GM18861 (cell line): ENCODE results near the gene TARM1.
"Not testable (repeated sequence)": the region's sequence is repeated elsewhere in the genome, so short reads cannot be mapped to it uniquely, and the experiment has no call there.

Experiments
- ATAC-seq: cut with Tn5 transposase; IDR thresholded peaks from one replicate; pipeline ENCODE4 v1.9.1; 2021; ENCODE audit not compliant: unreplicated experiment

Gene TARM1

DNA sequence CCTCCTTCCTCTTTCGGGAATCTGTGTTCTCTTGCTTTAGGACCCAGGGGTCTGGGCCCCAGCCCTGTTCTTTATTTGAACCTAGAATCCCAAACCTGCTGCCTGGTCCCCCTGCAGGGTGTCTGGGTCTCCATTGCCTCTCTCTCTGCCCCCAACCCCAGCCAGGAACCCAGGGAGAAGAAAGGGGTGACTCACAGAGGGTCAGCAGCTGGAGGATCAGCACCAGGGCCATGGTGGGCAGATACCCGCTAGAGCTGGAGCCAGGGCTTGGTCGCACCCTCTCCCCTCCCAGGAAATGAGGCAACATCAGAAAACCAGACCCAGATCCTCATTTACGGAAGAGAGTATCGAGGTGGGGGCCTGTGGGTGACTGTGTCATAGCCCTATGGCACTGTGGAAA lies 19.4 kb upstream of the TARM1 start, which contains the start of gene OSCAR:
TSS of gene OSCAR (minus strand) at position 243 of the 400 bp plus-strand sequence. CDS start at position 232, 11 bp downstream.
- no peak for ATAC-seq

DNA sequence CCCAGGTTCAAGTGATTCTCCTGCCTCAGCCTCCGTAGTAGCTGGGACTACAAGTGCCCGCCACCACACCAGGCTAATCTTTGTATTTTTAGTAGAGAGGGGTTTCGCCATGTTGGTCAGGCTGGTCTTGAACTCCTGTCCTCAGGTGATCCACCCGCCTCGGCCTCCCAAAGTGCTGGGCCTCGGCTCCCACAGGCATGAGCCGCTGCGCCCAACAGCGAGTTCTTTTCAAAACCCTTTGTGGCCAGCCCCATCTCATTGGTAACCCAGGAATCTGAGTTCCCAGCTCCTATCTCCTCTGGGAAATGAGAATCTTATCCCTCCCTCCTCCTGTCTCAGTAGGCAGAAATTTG lies 18.7 kb upstream of the TARM1 start:
- not testable (repeated sequence) for ATAC-seq

DNA sequence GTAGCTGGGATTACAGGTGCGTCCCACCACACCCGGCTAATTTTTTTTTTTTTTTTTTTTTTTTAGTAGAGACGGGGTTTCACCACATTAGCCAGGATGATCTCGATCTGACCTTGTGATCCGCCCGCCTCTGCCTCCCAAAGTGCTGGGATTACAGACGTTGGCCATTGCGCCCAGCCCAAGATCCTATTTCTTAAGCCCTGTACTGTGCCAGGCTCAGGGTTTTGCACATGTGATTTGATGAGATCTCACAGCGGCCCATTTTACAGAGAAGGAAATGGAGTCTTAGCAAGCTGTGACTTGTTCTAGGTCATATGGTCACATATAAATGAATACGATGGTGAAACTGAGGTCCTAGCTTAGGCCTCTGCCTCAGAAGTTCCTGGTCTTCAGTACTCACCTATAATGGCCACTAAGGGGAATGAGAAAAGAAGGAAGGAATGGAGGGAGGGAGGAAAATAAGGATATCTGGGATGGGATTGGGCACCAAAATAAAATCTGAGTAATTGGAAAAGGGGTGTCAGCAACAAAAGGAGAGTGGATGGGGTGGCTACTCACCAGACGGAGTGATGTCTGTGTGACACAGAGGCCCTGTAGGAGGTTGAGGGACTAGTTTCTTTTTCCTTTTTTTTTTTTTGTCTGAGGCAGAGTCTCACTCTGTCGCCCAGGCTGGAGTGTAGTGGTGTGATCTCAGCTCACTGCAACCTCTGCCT lies 18.2 kb upstream of the TARM1 start:
- no peak for ATAC-seq

DNA sequence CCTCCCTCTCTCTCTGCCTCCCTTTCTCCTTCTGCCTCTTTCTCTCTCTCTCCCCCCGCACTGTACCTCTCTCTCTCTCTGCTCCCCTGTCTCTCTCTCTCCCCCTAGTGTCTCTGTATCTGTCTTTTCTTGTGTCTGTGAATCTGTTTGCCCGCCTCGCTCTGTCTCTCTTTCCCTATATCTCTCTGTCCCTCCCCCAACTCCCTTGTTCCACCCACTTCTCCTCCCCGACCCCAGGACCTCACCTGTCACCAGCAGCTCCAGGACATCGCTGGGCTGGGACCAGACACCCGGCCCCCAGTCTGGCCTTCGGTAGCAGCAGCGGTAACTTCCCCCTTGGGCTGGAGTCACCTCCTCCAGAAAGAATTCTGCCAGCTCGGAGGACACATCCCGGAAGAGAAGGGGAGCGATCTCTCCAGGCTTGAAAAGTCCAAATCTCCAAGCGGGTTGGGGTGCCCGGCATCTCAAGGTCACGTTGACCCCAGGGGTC lies 15.5 kb upstream of the TARM1 start:
- no peak for ATAC-seq

DNA sequence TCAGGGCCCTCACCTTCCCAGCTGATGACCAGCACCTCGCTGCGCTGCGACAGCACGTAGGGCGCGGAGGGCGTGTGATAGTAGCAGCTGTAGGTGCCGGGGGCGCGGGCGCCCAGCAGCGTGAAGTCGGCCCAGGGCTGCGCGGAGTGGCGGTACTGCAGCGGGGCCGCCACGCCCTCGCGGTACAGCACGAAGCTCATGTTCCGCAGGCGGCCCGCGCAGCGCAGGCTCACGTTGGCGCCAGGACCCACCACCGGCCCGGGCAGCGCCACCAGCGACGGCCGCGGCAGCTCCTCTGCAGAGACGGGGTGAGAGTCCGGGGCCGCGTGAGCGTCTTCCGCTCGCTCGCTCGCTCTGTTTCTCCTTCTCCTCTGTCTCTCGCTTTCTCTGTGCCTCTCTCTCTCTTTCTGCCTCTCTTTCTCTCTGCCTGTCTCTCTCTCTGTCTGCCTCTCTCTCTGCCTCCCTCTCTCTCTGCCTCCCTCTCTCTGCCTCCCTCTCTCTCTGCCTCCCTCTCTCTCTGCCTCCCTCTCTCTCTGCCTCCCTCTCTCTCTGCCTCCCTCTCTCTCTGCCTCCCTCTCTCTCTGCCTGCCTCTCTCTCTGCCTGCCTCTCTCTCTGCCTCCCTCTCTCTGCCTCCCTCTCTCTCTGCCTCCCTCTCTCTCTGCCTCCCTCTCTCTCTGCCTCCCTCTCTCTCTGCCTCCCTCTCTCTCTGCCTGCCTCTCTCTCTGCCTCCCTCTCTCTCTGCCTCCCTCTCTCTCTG lies 14.9 kb upstream of the TARM1 start:
- ATAC-seq, result not testable (repeated sequence)

DNA sequence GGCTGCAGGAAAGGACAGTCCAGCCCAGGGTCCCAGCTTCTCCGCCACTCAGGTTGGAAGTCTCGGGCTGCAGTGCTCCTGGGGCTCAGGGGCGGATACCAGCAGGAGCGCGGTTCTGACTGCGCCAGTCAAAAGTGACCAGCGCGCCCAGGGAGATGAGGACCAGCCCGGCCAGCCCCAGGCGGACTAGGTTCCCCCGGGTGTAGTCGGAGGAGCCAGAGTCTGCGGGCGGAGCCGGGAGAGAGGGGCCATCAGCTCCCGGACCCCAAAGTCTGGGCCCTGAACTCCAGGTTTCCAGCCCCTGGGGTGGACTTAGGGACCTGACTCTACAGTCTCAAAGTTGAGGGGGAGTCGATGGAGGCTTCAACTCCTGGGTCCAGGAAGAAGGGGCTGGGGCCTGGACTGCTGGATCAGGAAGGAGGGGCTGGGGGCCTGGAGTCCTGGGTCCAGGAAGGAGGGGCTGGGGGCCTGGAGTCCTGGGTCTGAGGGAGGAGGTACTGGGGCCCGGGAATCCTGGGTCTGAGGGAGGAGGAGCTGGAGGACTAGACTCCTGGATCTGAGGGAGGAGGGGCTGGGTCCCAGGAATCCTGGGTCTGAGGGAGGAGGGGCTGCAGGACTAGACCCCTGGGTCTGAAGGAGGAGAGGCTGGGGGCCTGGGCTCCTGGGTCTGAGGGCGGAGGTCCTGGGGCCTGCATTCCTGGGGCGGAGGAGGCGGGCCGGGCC lies 14.1 kb upstream of the TARM1 start:
- no peak for ATAC-seq

DNA sequence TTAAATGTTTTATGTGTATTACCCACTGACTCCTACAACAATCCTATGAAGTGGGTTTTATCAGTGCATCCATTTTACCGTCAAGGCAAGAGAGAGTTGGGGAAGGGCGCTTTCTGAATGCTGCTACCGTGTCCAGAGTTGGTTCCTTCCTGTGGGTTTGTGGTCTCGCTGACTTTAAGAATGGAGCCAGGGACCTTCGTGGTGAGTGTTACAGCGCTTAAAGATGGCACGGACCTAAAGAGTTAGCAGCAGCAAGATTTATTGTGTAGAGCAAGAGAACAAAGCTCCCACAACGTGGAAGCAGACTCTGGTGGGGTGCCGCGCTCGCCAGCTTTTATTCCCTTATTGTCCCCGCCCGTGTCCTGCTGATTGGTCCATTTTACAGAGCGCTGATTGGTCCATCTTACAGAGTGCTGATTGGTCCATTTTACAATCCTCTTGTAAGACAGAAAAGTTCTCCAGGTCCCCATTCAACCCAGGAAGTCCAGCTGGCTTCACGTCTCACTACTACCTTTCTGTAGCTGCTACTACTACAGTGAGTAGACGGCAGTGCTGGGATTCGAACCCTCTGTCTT lies 13.3 kb upstream of the TARM1 start:
- no peak for ATAC-seq

DNA sequence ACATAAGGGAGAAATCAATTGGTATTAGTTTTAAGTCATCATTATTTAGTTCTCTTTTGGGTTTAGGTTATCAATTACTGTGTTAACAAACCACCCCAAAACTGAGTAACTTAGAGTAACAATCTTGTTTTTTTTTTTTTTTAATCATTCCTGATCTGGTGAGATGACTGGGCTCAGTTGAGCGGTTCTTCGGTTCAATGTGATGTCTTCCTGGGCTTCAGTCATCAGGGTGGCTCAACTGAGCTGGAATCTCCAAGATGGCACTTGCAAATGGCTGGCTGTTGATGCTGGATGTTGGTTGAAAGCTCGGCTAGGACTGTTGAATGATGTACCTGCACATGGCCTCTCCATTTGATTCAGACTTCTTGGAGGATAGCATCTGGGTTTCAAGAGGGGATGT lies 3.2 kb upstream of the TARM1 start:
- no peak for ATAC-seq

DNA sequence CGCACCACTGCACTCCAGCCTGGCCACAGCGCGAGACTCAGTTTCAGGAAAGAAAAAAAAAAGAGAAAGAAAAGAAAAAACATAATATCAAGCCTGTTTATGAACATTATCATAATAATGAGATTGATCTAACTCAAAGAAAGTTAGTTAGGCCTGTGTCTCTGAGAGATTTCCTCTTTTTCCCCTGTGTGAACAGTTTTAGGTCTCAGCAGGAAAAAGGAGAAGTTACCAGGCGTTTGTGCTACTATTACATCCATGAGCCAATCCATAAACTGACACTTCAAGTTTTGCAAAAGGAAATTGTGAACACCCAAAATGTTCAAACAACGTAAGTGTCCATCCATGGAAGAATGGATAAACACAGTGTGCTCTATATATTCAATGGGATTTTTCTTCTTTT lies 3.8 kb downstream of the TARM1 start:
- no peak for ATAC-seq

DNA sequence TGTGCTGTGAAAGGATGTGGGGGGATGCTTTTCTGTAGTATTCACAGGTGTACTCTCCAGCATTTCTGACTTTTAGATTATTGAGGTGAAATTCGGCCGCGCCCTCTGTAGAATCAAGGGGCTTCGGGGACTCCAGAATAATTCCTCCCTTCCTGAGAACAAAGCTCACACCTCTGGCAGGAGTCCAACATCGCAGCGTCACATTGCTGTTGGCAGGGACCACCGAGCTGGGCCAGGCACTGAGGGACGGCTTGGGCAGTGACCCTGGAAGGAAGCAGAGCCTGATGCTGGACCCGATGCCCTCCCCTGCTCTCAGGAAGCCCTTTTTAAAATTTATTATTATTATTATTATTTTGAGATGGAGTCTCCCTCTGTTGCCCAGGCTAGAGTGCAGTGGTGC lies 6.3 kb downstream of the TARM1 start:
- ATAC-seq, result no peak

DNA sequence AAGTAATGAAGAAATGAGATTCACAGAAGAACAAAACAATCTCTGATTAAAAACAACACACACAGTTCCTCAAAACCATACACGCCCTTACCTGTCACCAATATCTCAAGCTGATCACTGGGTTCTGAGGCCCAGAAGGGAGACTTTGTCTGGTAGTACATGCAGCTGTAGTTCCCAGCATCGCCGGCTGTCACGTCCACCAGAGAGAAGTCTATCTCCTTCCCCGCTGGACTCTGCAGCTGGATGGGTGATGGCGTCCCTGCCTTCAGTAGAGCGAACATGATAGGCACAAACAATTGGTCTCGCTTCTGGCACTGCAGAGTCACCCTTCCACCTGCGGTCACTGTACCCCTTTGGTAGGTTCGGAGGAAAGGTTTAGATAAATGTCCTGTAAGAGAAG lies 7.3 kb downstream of the TARM1 start:
- ATAC-seq, result no peak

DNA sequence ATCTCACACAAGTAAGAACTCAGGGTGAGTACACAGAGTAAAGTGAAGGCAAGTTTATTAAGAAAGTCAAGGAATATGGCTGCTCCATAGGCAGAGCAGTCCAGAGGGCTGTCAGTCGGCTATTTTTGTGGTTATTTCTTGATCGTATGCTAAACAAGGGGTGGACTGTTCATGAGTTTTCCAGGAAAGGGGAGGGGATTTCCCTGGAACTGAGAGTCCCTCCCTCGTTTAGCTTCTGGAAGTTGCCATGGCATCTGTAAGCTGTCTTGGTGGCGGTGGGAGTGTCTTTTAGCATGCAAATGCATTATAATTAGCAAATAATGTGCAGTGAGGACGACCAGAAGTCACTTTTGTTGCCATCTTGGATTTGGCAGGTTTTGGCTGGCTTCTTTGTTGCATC lies 11.7 kb downstream of the TARM1 start:
- no peak for ATAC-seq

DNA sequence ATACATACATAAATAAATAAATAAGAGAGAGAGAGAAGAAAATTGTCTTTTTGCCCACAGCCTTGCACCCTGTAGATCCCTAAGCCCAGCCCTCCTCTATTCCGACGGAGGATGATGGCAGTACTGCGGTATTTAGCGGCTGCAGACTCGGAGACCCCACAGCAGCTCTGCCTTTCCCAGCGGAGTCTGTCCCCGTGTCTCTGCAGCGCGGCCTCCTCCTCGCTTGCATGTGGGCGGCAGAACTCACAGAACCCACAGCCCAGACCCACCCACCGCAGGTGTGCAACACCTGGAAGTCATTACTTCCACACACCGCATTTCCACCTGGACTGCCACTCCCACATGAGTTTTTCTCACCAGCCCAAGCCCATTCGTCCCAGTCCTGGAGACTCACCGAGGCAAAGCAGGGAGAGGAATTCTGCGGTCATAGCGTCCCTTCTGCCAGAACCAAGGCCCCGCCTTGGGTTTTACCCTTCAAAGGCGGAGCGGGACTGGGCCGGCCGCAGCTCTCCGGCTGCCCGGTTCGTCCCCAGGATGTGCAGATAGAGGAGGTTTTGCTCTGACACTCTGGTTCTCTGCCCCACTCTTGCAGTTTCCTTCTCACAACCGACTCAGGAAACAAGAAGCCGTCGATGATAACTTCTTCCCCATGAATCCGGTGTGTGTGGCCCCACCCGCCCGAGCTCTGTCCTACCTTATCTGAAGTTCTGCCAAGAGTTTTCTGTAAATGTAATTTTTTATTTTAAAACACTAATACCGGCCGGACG lies 17.6 kb downstream of the TARM1 start, which contains the start of gene VSTM1:
TSS of gene VSTM1 (minus strand) at position 548 of the 767 bp plus-strand sequence. CDS start at position 428, 120 bp downstream.
- no peak for ATAC-seq

DNA sequence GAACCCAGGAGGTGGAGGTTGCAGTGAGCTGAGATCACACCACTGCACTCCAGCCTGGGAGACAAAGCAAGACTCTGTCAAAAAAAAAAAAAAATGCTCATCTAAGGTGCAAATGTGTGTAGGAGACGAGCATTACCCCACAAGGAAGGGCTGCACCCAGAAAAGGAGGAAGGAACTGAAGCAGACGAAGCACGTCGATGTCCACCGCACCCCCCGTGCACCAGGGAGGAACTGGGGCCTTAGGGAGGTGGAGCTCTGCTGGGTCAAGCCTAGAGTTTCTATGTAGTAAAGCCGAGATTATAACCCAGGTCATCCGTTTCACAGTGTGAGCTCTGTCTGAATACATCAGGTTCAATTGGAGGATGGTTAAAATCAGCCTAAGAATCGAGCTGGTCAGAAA lies 18.5 kb downstream of the TARM1 start:
- ATAC-seq, result no peak

DNA sequence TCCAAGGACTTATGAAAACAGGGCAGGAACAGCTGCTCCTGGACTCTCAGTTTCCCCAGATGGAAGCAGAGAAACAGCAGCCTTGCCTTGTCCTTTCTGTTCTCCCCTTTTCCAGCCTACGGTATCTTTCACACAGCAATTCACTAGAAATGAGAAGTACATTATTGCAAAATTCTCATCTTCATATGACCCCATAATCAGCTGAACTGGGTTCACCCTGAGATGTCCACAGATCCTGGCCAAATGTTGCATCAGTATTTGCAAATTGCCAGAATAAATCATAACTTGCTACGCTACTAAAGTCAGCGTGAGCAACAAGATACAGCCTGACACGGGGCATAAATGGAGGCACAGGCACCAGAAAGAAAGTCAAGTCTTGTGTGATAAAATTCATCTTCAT lies 33.5 kb downstream of the TARM1 start:
- ATAC-seq, result no peak

DNA sequence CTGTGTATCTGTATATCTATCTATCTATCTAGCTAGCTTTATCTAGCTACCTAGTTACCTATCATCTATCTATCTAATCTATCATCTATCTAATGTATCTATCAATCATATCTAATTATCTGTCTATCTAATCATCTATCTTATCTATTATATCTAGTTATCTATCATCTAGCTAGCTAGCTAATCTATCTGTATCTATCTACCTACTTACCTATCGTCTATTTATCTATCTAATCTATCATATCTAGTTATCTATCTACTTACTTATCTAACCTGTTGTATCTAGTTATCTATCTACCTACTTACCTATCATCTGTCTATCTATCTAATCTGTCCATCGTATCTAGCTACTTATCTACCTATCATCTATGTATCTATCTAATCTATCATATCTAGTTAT lies 35.4 kb downstream of the TARM1 start:
- ATAC-seq, result no peak

DNA sequence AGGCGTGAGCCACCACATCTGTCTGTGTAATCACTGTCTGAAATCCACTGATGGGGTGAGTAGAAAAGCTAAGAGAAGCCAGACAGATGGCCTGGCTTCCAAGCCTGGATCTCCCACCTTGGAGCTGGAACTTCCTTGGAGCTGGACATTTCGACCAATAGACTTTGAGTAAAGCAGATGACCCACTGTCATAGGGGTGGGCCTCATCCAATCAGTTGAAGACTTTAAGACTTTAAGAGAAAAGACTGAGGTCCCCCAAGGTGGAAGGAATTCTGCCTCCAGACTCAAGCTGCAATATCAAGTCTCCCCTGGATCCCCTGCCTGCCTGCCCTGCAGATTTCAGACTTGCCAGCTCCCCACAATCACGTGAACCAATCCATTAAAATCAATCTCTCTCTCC lies 38.2 kb downstream of the TARM1 start:
- ATAC-seq, result no peak

DNA sequence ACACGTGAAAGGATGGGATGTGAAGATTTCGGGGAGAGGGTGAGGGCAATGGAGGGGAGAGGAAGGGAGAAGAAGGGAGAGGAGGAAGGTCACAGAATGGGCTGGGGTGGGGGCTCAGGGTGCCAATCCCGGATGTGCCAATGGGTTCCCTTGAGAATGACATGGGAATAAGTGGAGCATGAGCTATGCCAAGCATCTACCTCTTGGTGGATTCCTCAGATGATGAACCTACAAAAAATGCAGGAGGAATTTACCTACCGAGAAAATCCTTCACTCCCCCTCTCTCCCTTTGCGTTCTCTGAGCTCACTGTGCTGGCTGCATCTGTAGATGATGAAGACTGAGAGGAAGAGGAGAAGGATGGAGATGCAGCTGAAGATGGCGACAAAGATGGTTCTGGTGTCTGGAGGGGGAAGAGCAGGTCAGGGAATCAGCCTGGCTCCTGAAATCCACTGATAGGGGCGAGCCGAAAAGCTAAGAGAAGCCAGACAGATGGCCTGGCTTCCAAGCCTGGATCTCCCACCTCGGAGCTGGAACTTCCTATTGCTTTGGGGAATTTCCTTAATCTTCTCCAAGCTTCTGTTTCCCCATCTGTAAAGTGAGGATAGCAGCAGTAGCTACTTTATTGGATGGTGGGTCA lies 39.1 kb downstream of the TARM1 start:
- no peak for ATAC-seq

DNA sequence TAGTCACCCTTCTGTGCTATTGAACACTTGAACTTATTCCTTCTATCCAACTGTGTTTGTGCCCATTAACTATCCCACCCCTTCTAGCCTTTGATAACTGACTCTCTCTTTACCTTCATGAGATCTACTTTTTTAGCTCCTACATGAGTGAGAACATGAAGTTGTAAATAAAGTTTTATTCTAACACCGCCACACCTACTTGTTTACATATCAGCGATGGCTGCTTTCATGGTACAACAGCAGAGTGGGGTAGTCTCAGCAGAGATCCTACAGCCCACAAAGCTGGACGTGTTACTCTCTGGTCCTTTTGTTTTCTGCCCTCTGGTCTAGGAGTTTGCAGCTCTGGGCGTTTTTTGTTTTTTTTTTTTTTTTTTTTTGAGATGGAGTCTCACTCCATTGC lies 41.2 kb downstream of the TARM1 start:
- ATAC-seq, result no peak

DNA sequence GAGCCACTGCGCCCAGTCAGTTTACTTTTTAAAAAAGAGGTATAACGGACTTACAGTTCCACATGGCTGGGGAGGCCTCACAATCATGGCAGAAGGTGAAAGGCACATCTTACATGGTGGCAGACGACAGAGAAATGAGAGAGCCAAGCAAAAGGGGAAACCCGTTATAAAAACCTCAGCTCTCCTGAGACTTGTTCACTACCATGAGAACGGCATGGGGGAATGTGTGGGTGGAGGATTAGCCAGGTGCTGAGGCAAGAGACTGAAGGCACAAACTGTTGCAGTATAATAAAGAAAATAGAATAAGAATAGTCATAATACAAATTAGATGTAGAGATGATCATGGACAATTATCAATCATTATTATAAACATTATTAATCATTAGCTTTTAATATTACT lies 44.6 kb downstream of the TARM1 start:
- ATAC-seq, result not testable (repeated sequence)
